Measurements from ENCODE around the gene TSPAN14.

Gene TSPAN14

DNA sequence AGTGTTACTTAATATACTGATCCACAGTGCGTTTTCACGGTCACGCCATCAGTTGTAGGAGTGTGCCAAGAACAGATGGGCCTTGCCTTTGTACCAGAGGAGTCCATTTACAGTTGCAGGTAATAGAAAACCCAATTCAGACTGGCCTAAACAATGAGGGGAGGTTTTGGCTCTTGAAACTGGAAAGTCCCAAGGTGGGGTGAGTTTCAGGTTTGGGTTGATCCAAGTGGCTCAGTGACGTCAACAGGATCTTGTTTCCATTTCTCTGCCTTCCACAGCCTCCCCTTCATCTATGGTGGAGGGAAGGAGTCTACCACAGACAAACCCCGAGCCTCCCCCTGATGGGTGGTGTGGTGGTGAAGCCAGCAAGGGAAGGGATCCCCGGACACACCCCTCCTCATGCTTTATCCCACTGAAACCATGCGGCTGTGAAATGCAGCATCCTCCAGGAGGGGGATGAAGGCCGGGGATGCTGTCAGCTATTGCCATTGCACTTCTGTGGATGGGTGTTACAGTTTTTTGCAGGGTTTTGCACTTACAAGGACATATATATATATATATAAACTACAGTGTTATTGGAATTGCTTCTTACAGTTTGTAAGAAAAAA is 68.8 kb downstream of the TSPAN14 start:
- no peak overlapping the region for H2AFZ ChIP-seq (ENCODE audit: low read length)
- no peaks in the 10 kb centered on the region for H3K9me3 ChIP-seq (ENCODE audit: insufficient read depth, low read depth, low read length)
- peaks cover 6% of the 10 kb centered on the region for H3K4me1 ChIP-seq (ENCODE audit: insufficient read depth, low read length, poor library complexity, severe bottlenecking)
- H3K27me3 ChIP-seq (ENCODE audit: insufficient read depth, low read length, poor library complexity, severe bottlenecking) = no peaks in the 10 kb centered on the region
- no peak overlapping the region for H3K9ac ChIP-seq (ENCODE audit: low read depth, low read length, poor library complexity, severe bottlenecking)
- H3F3A ChIP-seq (ENCODE audit: low read depth) = no peaks in the 10 kb centered on the region
- no peaks in the 10 kb centered on the region for H3K79me2 ChIP-seq (ENCODE audit: insufficient read depth, low read length)
- H3K36me3 ChIP-seq (ENCODE audit: insufficient read depth, low read length) = peaks cover 21% of the 10 kb centered on the region; the same call in 1 of the 2 replicates
- no peaks in the 10 kb centered on the region for H3K9me2 ChIP-seq (replicated peaks; ENCODE audit: low read depth, low read length)
- TF ChIP-seq EZH2phosphoT487 (IDR thresholded peaks at IDR 0.05; ENCODE audit: borderline replicate concordance) (no peak), CTCF (conservative IDR thresholded peaks at IDR 0.05; ENCODE audit: low read length) (no peak)
- no peaks in the 10 kb centered on the region for H4K20me1 ChIP-seq (ENCODE audit: insufficient read depth, low read length, poor library complexity, severe bottlenecking)
- no peak overlapping the region for H3K4me3 ChIP-seq (ENCODE audit: low read length, poor library complexity, severe bottlenecking)
- no peak overlapping the region for H3K4me2 ChIP-seq (ENCODE audit: low read depth, low read length, poor library complexity, severe bottlenecking)

DNA sequence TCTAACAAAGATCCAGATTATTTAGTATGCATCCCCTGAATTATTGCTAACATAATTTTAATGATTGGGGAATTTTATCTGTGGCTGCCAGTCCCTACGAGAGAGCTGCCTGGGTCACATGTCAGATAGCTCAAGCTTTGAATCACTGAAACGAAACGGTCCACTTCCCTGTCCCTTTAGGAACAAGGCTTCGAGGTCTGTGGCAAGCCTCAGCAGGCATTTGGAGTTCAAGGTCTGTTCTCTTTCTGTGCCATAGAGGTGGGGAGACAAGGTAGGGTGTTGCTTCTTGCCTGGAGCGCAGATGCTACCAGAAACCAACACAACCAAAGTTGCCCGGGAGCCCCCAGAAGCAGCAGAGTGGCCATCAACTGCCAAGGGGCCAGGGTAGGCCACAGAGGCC is 69.7 kb downstream of the TSPAN14 start:
- Histone ChIP-seq H3K9me3 (ENCODE audit: insufficient read depth, low read depth, low read length) (no peaks in the 10 kb centered on the region), H3K9me2 (replicated peaks; ENCODE audit: low read depth, low read length) (no peaks in the 10 kb centered on the region), H3K4me1 (ENCODE audit: insufficient read depth, low read length, poor library complexity, severe bottlenecking) (peaks cover 6% of the 10 kb centered on the region), H3K27me3 (ENCODE audit: insufficient read depth, low read length, poor library complexity, severe bottlenecking) (no peaks in the 10 kb centered on the region), H3K4me3 (ENCODE audit: low read length, poor library complexity, severe bottlenecking) (no peak overlapping the region), H3K36me3 (ENCODE audit: insufficient read depth, low read length) (peaks cover 12% of the 10 kb centered on the region; the same call in 1 of the 2 replicates), H3K79me2 (ENCODE audit: insufficient read depth, low read length) (no peaks in the 10 kb centered on the region), H3F3A (ENCODE audit: low read depth) (no peaks in the 10 kb centered on the region), H3K4me2 (ENCODE audit: low read depth, low read length, poor library complexity, severe bottlenecking) (no peak overlapping the region), H3K9ac (ENCODE audit: low read depth, low read length, poor library complexity, severe bottlenecking) (no peak overlapping the region), H4K20me1 (ENCODE audit: insufficient read depth, low read length, poor library complexity, severe bottlenecking) (no peaks in the 10 kb centered on the region), H2AFZ (ENCODE audit: low read length) (no peak overlapping the region)
- no peak for TF ChIP-seq EZH2phosphoT487 (IDR thresholded peaks at IDR 0.05; ENCODE audit: borderline replicate concordance)
- no peak for TF ChIP-seq CTCF (conservative IDR thresholded peaks at IDR 0.05; ENCODE audit: low read length)

GRCh38 chr10:80524190-80524909 is 70.2 kb downstream of the TSPAN14 start:
- Histone ChIP-seq H3K9me3 (ENCODE audit: insufficient read depth, low read depth, low read length) (no peaks in the 10 kb centered on the region), H3K79me2 (ENCODE audit: insufficient read depth, low read length) (no peaks in the 10 kb centered on the region), H3F3A (ENCODE audit: low read depth) (no peaks in the 10 kb centered on the region), H4K20me1 (ENCODE audit: insufficient read depth, low read length, poor library complexity, severe bottlenecking) (no peaks in the 10 kb centered on the region), H2AFZ (ENCODE audit: low read length) (no peak overlapping the region), H3K27me3 (ENCODE audit: insufficient read depth, low read length, poor library complexity, severe bottlenecking) (no peaks in the 10 kb centered on the region), H3K4me2 (ENCODE audit: low read depth, low read length, poor library complexity, severe bottlenecking) (no peak overlapping the region), H3K36me3 (ENCODE audit: insufficient read depth, low read length) (peaks cover 7% of the 10 kb centered on the region; the same call in 1 of the 2 replicates), H3K9ac (ENCODE audit: low read depth, low read length, poor library complexity, severe bottlenecking) (no peak overlapping the region), H3K4me1 (ENCODE audit: insufficient read depth, low read length, poor library complexity, severe bottlenecking) (peaks cover 6% of the 10 kb centered on the region), H3K4me3 (ENCODE audit: low read length, poor library complexity, severe bottlenecking) (no peak overlapping the region), H3K9me2 (replicated peaks; ENCODE audit: low read depth, low read length) (no peaks in the 10 kb centered on the region)
- TF ChIP-seq EZH2phosphoT487 (IDR thresholded peaks at IDR 0.05; ENCODE audit: borderline replicate concordance) (no peak), CTCF (conservative IDR thresholded peaks at IDR 0.05; ENCODE audit: low read length) (no peak)
